ENCODE results near the gene FAM47B. TPM values are rescaled to one million over a fixed set of nuclear protein-coding genes. Genes with fewer than 3 reads are reported as not detected.

The FAM47B gene
- total RNA-seq, 1 experiment from 2014 or later: not detected

DNA sequence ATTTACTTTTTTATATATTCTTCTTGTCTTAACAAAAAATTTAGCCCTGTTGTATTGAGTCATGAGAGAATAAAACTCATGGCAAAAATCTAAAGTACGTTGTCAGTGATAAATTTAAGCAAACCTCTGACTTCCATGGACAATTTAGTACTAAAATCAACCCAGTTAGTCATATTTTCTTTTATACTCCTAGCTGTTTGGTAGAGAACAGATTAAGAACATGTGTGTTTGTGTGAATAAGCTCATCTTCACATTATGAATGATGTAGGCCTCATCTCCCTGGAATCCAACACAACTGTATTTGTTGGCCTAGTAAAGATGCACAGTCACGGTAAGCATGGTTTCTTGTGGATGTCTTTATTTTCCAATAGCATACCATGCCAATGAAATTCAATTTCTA is 40.8 kb upstream of the FAM47B start (continued):
- TF ChIP-seq, protein P1, sequence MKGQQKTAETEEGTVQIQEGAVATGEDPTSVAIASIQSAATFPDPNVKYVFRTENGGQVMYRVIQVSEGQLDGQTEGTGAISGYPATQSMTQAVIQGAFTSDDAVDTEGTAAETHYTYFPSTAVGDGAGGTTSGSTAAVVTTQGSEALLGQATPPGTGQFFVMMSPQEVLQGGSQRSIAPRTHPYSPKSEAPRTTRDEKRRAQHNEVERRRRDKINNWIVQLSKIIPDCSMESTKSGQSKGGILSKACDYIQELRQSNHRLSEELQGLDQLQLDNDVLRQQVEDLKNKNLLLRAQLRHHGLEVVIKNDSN (CRISPR knock-in tag; IDR thresholded peaks at IDR 0.05): no peak
- TF ChIP-seq ZNF671 (CRISPR knock-in tag; IDR thresholded peaks at IDR 0.05) (no peak), RORB (CRISPR knock-in tag; IDR thresholded peaks at IDR 0.05) (no peak), ZNF317 (CRISPR knock-in tag; IDR thresholded peaks at IDR 0.05; ENCODE audit: borderline replicate concordance, low read depth) (no peak)
- TF ChIP-seq, protein P2, sequence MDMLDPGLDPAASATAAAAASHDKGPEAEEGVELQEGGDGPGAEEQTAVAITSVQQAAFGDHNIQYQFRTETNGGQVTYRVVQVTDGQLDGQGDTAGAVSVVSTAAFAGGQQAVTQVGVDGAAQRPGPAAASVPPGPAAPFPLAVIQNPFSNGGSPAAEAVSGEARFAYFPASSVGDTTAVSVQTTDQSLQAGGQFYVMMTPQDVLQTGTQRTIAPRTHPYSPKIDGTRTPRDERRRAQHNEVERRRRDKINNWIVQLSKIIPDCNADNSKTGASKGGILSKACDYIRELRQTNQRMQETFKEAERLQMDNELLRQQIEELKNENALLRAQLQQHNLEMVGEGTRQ (CRISPR knock-in tag; IDR thresholded peaks at IDR 0.05): no peak
- TF ChIP-seq, protein P3, sequence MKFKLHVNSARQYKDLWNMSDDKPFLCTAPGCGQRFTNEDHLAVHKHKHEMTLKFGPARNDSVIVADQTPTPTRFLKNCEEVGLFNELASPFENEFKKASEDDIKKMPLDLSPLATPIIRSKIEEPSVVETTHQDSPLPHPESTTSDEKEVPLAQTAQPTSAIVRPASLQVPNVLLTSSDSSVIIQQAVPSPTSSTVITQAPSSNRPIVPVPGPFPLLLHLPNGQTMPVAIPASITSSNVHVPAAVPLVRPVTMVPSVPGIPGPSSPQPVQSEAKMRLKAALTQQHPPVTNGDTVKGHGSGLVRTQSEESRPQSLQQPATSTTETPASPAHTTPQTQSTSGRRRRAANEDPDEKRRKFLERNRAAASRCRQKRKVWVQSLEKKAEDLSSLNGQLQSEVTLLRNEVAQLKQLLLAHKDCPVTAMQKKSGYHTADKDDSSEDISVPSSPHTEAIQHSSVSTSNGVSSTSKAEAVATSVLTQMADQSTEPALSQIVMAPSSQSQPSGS (CRISPR knock-in tag; IDR thresholded peaks at IDR 0.05; ENCODE audit: borderline replicate concordance, low read depth): no peak

DNA sequence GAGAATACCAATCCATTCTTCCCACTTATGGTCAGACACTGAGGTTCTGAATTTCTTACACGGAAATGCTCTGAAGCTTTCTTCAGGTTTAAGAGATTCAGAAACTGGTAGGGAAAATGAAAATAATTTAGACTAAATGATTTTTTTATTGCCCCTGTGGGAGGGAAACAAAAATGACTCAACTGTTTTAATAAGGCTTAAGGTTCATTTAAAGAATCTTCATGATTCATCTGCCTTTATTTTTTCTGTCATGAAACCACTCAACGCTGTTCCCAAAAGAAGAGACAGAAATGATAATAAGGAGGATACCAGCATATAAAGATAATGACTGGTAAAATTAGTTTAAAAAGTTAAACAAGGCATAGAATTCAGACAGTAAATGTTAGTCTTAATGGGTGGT is 39.3 kb upstream of the FAM47B start:
- DNase-seq (ENCODE audit: low spot score): no peak
- Mint-ChIP-seq H3K27me3 (ENCODE audit: low read depth) (no peaks in the 10 kb centered on the region), H3K27ac (no peak overlapping the region), H3K36me3 (no peaks in the 10 kb centered on the region), H3K9me3 (peaks cover 9% of the 10 kb centered on the region; the same call in 1 of the 2 replicates), H3K4me1 (no peaks in the 10 kb centered on the region), H3K4me3 (no peak overlapping the region)
- no peak for TF ChIP-seq MXD4 (CRISPR knock-in tag; IDR thresholded peaks at IDR 0.05; ENCODE audit: borderline replicate concordance)
- no peak for TF ChIP-seq NR1H2 (CRISPR knock-in tag; IDR thresholded peaks at IDR 0.05)
- no peak for TF ChIP-seq MYBL2 (CRISPR knock-in tag; IDR thresholded peaks at IDR 0.05)
- no peak for TF ChIP-seq ZNF317 (CRISPR knock-in tag; IDR thresholded peaks at IDR 0.05; ENCODE audit: borderline replicate concordance, low read depth)
- no peak for ATAC-seq
- ChIA-PET CTCF (no interaction called here), POLR2A (no interaction called here)

DNA sequence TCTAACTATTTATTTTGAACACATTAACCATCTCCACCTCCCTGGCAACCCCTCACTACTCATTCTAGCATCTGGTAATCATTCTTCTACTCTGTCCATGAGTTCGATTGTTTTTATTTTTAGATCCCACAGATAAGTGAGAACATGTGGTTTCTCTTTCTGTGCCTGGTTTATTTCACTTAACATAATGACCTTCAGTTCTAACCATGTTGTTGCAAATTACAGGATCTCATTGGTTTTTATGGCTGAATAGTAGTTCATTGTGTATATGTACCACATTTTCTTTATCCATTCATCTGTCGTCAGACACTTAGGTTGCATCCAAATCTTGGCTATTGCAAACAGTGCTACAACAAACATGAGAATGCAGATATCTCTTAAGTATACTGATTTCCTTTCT is 33.4 kb upstream of the FAM47B start:
- Mint-ChIP-seq H3K36me3 (no peaks in the 10 kb centered on the region), H3K4me1 (no peaks in the 10 kb centered on the region), H3K27ac (no peak overlapping the region), H3K9me3 (peaks cover 6% of the 10 kb centered on the region; the same call in 1 of the 2 replicates), H3K4me3 (no peak overlapping the region), H3K27me3 (ENCODE audit: low read depth) (no peaks in the 10 kb centered on the region)
- CTCF ChIA-PET: no interaction called here
- POLR2A ChIA-PET: no interaction called here
- ATAC-seq (no peak), DNase-seq (ENCODE audit: low spot score) (no peak)
- TF ChIP-seq, protein P4, sequence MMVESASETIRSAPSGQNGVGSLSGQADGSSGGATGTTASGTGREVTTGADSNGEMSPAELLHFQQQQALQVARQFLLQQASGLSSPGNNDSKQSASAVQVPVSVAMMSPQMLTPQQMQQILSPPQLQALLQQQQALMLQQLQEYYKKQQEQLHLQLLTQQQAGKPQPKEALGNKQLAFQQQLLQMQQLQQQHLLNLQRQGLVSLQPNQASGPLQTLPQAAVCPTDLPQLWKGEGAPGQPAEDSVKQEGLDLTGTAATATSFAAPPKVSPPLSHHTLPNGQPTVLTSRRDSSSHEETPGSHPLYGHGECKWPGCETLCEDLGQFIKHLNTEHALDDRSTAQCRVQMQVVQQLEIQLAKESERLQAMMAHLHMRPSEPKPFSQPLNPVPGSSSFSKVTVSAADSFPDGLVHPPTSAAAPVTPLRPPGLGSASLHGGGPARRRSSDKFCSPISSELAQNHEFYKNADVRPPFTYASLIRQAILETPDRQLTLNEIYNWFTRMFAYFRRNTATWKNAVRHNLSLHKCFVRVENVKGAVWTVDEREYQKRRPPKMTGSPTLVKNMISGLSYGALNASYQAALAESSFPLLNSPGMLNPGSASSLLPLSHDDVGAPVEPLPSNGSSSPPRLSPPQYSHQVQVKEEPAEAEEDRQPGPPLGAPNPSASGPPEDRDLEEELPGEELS (CRISPR knock-in tag; IDR thresholded peaks at IDR 0.05): no peak
- no peak for TF ChIP-seq RORB (CRISPR knock-in tag; IDR thresholded peaks at IDR 0.05)
- TF ChIP-seq, protein P5, sequence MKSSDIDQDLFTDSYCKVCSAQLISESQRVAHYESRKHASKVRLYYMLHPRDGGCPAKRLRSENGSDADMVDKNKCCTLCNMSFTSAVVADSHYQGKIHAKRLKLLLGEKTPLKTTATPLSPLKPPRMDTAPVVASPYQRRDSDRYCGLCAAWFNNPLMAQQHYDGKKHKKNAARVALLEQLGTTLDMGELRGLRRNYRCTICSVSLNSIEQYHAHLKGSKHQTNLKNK (CRISPR knock-in tag; IDR thresholded peaks at IDR 0.05): no peak
- no peak for TF ChIP-seq SOX15 (CRISPR knock-in tag; IDR thresholded peaks at IDR 0.05)
- TF ChIP-seq KAT7 (CRISPR knock-in tag; IDR thresholded peaks at IDR 0.05; ENCODE audit: borderline replicate concordance): no peak
- TF ChIP-seq, protein P6, sequence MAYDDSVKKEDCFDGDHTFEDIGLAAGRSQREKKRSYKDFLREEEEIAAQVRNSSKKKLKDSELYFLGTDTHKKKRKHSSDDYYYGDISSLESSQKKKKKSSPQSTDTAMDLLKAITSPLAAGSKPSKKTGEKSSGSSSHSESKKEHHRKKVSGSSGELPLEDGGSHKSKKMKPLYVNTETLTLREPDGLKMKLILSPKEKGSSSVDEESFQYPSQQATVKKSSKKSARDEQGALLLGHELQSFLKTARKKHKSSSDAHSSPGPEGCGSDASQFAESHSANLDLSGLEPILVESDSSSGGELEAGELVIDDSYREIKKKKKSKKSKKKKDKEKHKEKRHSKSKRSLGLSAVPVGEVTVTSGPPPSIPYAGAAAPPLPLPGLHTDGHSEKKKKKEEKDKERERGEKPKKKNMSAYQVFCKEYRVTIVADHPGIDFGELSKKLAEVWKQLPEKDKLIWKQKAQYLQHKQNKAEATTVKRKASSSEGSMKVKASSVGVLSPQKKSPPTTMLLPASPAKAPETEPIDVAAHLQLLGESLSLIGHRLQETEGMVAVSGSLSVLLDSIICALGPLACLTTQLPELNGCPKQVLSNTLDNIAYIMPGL (CRISPR knock-in tag; IDR thresholded peaks at IDR 0.05): no peak
- TF ChIP-seq, protein P7, sequence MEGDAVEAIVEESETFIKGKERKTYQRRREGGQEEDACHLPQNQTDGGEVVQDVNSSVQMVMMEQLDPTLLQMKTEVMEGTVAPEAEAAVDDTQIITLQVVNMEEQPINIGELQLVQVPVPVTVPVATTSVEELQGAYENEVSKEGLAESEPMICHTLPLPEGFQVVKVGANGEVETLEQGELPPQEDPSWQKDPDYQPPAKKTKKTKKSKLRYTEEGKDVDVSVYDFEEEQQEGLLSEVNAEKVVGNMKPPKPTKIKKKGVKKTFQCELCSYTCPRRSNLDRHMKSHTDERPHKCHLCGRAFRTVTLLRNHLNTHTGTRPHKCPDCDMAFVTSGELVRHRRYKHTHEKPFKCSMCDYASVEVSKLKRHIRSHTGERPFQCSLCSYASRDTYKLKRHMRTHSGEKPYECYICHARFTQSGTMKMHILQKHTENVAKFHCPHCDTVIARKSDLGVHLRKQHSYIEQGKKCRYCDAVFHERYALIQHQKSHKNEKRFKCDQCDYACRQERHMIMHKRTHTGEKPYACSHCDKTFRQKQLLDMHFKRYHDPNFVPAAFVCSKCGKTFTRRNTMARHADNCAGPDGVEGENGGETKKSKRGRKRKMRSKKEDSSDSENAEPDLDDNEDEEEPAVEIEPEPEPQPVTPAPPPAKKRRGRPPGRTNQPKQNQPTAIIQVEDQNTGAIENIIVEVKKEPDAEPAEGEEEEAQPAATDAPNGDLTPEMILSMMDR (IDR thresholded peaks at IDR 0.05): no peak
- TF ChIP-seq, protein P8, sequence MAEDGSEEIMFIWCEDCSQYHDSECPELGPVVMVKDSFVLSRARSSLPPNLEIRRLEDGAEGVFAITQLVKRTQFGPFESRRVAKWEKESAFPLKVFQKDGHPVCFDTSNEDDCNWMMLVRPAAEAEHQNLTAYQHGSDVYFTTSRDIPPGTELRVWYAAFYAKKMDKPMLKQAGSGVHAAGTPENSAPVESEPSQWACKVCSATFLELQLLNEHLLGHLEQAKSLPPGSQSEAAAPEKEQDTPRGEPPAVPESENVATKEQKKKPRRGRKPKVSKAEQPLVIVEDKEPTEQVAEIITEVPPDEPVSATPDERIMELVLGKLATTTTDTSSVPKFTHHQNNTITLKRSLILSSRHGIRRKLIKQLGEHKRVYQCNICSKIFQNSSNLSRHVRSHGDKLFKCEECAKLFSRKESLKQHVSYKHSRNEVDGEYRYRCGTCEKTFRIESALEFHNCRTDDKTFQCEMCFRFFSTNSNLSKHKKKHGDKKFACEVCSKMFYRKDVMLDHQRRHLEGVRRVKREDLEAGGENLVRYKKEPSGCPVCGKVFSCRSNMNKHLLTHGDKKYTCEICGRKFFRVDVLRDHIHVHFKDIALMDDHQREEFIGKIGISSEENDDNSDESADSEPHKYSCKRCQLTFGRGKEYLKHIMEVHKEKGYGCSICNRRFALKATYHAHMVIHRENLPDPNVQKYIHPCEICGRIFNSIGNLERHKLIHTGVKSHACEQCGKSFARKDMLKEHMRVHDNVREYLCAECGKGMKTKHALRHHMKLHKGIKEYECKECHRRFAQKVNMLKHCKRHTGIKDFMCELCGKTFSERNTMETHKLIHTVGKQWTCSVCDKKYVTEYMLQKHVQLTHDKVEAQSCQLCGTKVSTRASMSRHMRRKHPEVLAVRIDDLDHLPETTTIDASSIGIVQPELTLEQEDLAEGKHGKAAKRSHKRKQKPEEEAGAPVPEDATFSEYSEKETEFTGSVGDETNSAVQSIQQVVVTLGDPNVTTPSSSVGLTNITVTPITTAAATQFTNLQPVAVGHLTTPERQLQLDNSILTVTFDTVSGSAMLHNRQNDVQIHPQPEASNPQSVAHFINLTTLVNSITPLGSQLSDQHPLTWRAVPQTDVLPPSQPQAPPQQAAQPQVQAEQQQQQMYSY (CRISPR knock-in tag; IDR thresholded peaks at IDR 0.05): no peak
- TF ChIP-seq, protein P9, sequence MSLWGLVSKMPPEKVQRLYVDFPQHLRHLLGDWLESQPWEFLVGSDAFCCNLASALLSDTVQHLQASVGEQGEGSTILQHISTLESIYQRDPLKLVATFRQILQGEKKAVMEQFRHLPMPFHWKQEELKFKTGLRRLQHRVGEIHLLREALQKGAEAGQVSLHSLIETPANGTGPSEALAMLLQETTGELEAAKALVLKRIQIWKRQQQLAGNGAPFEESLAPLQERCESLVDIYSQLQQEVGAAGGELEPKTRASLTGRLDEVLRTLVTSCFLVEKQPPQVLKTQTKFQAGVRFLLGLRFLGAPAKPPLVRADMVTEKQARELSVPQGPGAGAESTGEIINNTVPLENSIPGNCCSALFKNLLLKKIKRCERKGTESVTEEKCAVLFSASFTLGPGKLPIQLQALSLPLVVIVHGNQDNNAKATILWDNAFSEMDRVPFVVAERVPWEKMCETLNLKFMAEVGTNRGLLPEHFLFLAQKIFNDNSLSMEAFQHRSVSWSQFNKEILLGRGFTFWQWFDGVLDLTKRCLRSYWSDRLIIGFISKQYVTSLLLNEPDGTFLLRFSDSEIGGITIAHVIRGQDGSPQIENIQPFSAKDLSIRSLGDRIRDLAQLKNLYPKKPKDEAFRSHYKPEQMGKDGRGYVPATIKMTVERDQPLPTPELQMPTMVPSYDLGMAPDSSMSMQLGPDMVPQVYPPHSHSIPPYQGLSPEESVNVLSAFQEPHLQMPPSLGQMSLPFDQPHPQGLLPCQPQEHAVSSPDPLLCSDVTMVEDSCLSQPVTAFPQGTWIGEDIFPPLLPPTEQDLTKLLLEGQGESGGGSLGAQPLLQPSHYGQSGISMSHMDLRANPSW (CRISPR knock-in tag; conservative IDR thresholded peaks at IDR 0.05; ENCODE audit: low read depth): no peak

Measured in WTC11 (cell line).